Stomach smooth muscle (tissue), 2 donors: ENCODE results near the gene REM2.

ENCODE experiments used
- H3K27ac ChIP-seq: one replicate; pipeline ENCODE4 v1.7.0; 2013; ENCODE audit warnings: mild to moderate bottlenecking, low read length, inconsistent platforms
- H3K27me3 ChIP-seq, 2 donors: one replicate each; pipeline ENCODE4 v1.7.0; 2013; ENCODE audit warnings: low read length in 2 of 2; ENCODE audit not compliant: insufficient read depth in 2 of 2, control insufficient read depth in 1 of 2
- H3K36me3 ChIP-seq, 2 donors: one replicate each; pipeline ENCODE4 v1.7.0; 2013; ENCODE audit warnings: low read length in 2 of 2; ENCODE audit not compliant: control insufficient read depth in 2 of 2, insufficient read depth in 2 of 2
- H3K4me1 ChIP-seq: one replicate; pipeline ENCODE4 v1.7.0; 2013; ENCODE audit warnings: low read length; ENCODE audit not compliant: control insufficient read depth, insufficient read depth
- H3K4me3 ChIP-seq, 2 donors: one replicate each; pipeline ENCODE4 v1.7.0; 2013; ENCODE audit warnings: low read length in 2 of 2
- H3K9ac ChIP-seq, 2 donors: one replicate each; pipeline ENCODE4 v1.7.0; 2013; ENCODE audit warnings: low read length in 2 of 2, mild to moderate bottlenecking in 1 of 2
- H3K9me3 ChIP-seq, 2 donors: one replicate each; pipeline ENCODE4 v1.7.0; 2013; ENCODE audit warnings: low read length in 2 of 2; ENCODE audit not compliant: control insufficient read depth in 2 of 2
- donor health status: healthy.
- donor health status: Pancreatic carcinoma.

REM2 gene

GRCh38 chr14:22883173-22883976 lies at the start of gene REM2:
Gene REM2 (plus strand): TSS chr14:22883222. CDS start chr14:22883288, 66 bp downstream.
- Histone ChIP-seq H3K27me3 (peaks cover 0 to 20% of the 10 kb centered on the region in 2 donors), H3K4me1 (peaks cover 30% of the 10 kb centered on the region), H3K9ac (peak within 1 kb of the TSS in 1 of 2 donors; percentile 23), H3K9me3 (no peaks in the 10 kb centered on the region), H3K4me3 (no peak within 1 kb of the TSS), H3K27ac (no peak within 1 kb of the TSS), H3K36me3 (peaks cover 2 to 3% of the 10 kb centered on the region in 2 donors)

- Histone ChIP-seq H3K4me1 (peaks cover 39% of the 10 kb centered on the region), H3K9me3 (no peaks in the 10 kb centered on the region), H3K4me3 (no peak overlapping the region), H3K27ac (peak overlapping the region; percentile 95), H3K9ac (peak overlapping the region in 1 of 2 donors; percentile 93), H3K36me3 (peaks cover 9 to 12% of the 10 kb centered on the region in 2 donors), H3K27me3 (no peaks in the 10 kb centered on the region)
Measured at GRCh38 chr14:22835505-22835904, 47.5 kb upstream of the REM2 start.

GRCh38 chr14:22836301-22837113 lies 46.5 kb upstream of the REM2 start, which contains the start of gene MMP14:
Gene MMP14 (plus strand): TSS chr14:22836585. CDS start chr14:22836818, 233 bp downstream.
- peak within 1 kb of the TSS; percentile 93 for H3K9ac ChIP-seq
- H3K27me3 ChIP-seq = no peaks in the 10 kb centered on the region
- no peaks in the 10 kb centered on the region for H3K9me3 ChIP-seq
- H3K4me3 ChIP-seq = peak within 1 kb of the TSS; percentile 80 to 91
- H3K27ac ChIP-seq = peak within 1 kb of the TSS; percentile 95
- H3K36me3 ChIP-seq = peaks cover 11 to 12% of the 10 kb centered on the region in 2 donors
- H3K4me1 ChIP-seq = peaks cover 47% of the 10 kb centered on the region

- no peaks in the 10 kb centered on the region for H3K27me3 ChIP-seq
- peaks cover 52% of the 10 kb centered on the region for H3K4me1 ChIP-seq
- H3K4me3 ChIP-seq = peak overlapping the region; percentile 80 to 91
- no peaks in the 10 kb centered on the region for H3K9me3 ChIP-seq
- peaks cover 18 to 20% of the 10 kb centered on the region in 2 donors for H3K36me3 ChIP-seq
- peak overlapping the region; percentile 93 for H3K9ac ChIP-seq
- H3K27ac ChIP-seq = peak overlapping the region; percentile 95
Measured at GRCh38 chr14:22837114-22837749, 45.8 kb upstream of the REM2 start.

GRCh38 chr14:22837750-22838538 lies 45.1 kb upstream of the REM2 start:
- Histone ChIP-seq H3K36me3 (peaks cover 25 to 27% of the 10 kb centered on the region in 2 donors), H3K4me1 (peaks cover 58% of the 10 kb centered on the region), H3K27me3 (no peaks in the 10 kb centered on the region), H3K9ac (peak overlapping the region; percentile 93), H3K9me3 (no peaks in the 10 kb centered on the region), H3K27ac (peak overlapping the region; percentile 95), H3K4me3 (peak overlapping the region; percentile 80 to 91)

- peak overlapping the region; percentile 80 to 91 for H3K4me3 ChIP-seq
- H3K9ac ChIP-seq = peak overlapping the region; percentile 93
- peak overlapping the region; percentile 95 for H3K27ac ChIP-seq
- H3K9me3 ChIP-seq = no peaks in the 10 kb centered on the region
- H3K36me3 ChIP-seq = peaks cover 32% of the 10 kb centered on the region in 2 donors
- no peaks in the 10 kb centered on the region for H3K27me3 ChIP-seq
- H3K4me1 ChIP-seq = peaks cover 60% of the 10 kb centered on the region
Measured at GRCh38 chr14:22838631-22839041, 44.4 kb upstream of the REM2 start.

GRCh38 chr14:22839159-22839779 lies 43.8 kb upstream of the REM2 start:
- peak overlapping the region; percentile 93 for H3K9ac ChIP-seq

GRCh38 chr14:22841311-22841710 lies 41.7 kb upstream of the REM2 start:
- Histone ChIP-seq H3K9me3 (no peaks in the 10 kb centered on the region), H3K4me3 (no peak overlapping the region), H3K4me1 (peaks cover 65% of the 10 kb centered on the region), H3K27me3 (no peaks in the 10 kb centered on the region), H3K9ac (peak overlapping the region in 1 of 2 donors; percentile 51), H3K27ac (no peak overlapping the region), H3K36me3 (peaks cover 44% of the 10 kb centered on the region in 2 donors)

More at GRCh38 chr14:22839159-22839779, 43.8 kb upstream of the REM2 start:
- no peaks in the 10 kb centered on the region for H3K9me3 ChIP-seq
- peak overlapping the region; percentile 80 to 91 for H3K4me3 ChIP-seq
- peaks cover 29 to 32% of the 10 kb centered on the region in 2 donors for H3K36me3 ChIP-seq
- peak overlapping the region; percentile 95 for H3K27ac ChIP-seq
- peaks cover 60% of the 10 kb centered on the region for H3K4me1 ChIP-seq
- no peaks in the 10 kb centered on the region for H3K27me3 ChIP-seq

- Histone ChIP-seq H3K9ac (no peak overlapping the region), H3K36me3 (peaks cover 47 to 48% of the 10 kb centered on the region in 2 donors), H3K4me1 (peaks cover 68% of the 10 kb centered on the region), H3K27me3 (no peaks in the 10 kb centered on the region), H3K27ac (no peak overlapping the region), H3K9me3 (no peaks in the 10 kb centered on the region), H3K4me3 (no peak overlapping the region)
Measured at GRCh38 chr14:22841769-22842168, 41.3 kb upstream of the REM2 start.
